ENCODE results near the gene FCGBP.
"Not testable (repeated sequence)": the region's sequence is repeated elsewhere in the genome, so short reads cannot be mapped to it uniquely, and the experiment has no call there.

The FCGBP gene

GRCh38 chr19:39934584-39935363, at the start of gene FCGBP:
Gene FCGBP, minus strand, starts transcription at chr19:39934634.
- no peak for DNase-seq

GRCh38 chr19:39983695-39984300, 49.4 kb upstream of the FCGBP start:
- DNase-seq: no peak

DNA sequence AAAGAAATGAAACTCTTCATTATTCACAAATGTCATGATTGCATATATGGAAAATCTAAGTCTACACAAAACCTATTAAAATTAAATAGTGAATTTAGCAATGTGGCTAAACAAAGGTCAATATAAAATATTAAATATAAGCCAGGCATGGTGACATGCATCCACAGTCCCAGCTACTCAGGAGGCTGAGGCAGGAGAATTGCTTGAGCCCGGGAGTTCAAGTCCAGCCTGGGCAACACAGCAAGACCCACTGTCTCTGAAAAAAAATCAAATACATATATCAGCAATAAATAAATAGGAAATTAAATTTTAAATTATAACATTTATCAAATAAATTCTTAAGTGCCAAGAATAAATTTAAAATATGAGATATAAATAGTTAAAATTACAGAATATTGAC, 48.4 kb upstream of the FCGBP start:
- no peak for DNase-seq

GRCh38 chr19:39974377-39975155, 40.1 kb upstream of the FCGBP start:
- no peak for DNase-seq

GRCh38 chr19:39971380-39972035, 37.1 kb upstream of the FCGBP start:
- peak; percentile 73 for DNase-seq

GRCh38 chr19:39970675-39971379, 36.4 kb upstream of the FCGBP start, which contains the start of gene PSMC4:
Gene PSMC4, plus strand, starts transcription at chr19:39971165. Its CDS starts 38 bp downstream, at chr19:39971203.
- peak; percentile 99 for DNase-seq

DNA sequence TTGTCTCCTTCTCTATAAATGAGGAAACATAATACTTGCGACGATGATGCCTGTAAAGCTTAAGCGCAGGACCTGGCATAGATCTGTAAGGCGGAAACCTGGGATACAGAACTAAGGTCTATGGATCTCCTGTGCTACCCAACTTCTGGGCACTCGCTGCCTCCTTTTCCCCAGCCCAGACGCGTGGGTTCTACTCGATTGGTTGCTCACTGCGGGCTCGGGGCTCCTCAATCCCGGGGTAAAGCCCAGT, 35.9 kb upstream of the FCGBP start:
- no peak for DNase-seq

GRCh38 chr19:39969681-39970424, 35.4 kb upstream of the FCGBP start:
- DNase-seq: no peak

DNA sequence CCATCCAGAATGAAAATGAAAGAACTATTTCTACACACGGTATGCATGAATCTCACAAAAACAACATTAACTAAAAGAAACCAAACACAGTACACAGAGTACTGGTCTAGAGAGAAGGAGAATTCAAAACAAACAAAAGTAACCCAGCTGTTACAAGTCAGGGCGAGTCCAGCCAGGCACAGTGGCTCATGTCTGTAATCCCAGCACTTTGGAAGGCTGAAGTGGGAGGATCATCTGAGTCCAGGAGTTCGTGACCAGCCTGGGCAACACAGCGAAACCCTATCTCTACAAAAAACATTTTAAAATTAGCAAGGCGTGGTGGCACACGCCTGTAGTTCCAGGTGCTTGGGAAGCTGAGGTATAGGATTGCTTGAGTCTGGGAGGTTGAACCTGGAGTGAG, 34.8 kb upstream of the FCGBP start:
- peak; percentile 32 for DNase-seq

- no peak for DNase-seq
Measured at GRCh38 chr19:39968789-39969188, 34.4 kb upstream of the FCGBP start.

DNA sequence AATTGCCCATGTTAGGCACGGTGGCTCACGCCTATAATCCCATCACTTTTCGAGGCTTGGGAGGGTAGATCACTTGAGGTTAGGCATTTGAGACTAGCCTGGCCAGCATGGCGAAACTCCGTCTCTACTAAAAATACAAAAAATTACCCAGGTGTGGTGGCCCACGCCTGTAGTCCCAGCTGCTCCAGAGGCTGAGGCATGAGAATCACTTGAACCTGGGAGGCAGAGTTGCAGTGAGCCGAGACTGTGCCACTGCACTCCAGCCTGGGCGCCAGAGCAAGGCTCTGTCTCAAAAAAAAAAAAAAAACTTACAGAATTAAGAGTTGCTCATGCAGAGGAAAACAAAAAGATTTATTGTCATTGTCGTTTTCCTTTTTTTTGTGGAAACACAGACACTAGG, 33.1 kb upstream of the FCGBP start:
- DNase-seq: no peak

- no peak for DNase-seq
Measured at GRCh38 chr19:39966617-39967016, 32.2 kb upstream of the FCGBP start.

DNA sequence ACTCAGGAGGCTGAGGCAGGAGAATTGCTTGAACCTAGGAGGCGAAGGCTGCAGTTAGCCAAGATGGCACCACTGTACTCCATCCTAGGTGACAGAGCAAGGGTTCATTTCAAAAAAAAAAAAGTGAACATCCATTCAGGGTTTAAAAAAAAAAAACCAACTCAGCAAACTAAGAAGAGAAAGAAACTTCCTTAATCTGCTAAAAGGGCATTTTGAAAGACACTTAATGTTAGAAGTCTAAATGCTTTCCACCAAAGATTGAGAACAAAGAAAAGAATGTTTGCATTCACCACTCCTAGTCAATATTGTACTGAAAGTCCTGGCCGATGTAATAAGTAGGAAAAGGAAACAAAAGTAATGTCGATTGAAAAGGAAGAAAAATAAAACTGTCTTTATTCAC, 29.5 kb upstream of the FCGBP start:
- DNase-seq: no peak

DNA sequence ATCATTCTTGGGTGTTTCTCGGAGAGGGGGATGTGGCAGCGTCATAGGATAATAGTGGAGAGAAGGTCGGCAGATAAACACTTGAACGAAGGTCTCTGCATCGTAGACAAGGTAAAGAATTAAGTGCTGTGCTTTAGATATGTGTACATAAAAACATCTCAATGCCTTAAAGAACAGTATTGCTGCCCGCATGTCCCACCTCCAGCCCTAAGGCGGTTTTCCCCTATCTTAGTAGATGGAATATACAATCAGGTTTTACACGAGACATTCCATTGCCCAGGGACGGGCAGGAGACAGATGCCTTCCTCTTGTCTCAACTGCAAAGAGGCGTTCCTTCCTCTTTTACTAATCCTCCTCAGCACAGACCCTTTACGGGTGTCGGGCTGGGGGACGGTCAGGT, 25.0 kb upstream of the FCGBP start:
- DNase-seq: not testable (repeated sequence)

DNA sequence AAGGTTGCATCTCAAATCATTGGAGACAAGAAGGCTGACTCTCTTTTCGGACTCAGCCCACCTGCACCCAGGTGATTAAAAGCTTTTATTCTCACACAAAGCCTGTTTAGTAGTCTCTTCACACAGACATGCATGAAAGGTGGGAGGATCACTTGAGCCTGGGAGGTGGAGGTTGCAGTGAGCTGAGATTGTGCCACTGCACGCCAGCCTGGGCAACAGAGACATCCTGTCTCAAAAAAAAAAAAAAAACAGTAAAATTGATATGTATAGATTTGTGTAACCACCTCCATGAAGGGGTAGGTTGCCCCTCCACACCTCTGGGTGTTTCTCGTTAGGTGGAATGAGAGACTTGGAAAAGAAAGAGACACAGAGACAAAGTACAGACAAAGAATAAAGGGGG, 24.5 kb upstream of the FCGBP start:
- DNase-seq: not testable (repeated sequence)

DNA sequence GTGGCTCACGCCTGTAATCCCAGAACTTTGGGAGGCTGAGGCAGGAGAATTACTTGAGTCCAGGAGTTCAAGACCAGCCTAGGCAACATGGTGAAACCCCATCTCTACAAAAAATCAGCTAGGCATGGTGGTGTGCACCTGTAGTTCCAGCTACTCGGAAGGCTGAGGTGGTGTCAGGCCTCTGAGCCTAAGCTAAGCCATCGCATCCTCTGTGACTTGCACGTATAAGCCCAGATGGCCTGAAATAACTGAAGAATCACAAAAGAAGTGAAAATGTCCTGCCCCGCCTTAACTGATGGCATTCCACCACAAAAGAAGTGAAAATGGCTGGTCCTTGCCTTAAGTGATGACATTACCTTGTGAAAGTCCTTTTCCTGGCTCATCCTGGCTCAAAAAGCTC, 23.5 kb upstream of the FCGBP start:
- DNase-seq: not testable (repeated sequence)

DNA sequence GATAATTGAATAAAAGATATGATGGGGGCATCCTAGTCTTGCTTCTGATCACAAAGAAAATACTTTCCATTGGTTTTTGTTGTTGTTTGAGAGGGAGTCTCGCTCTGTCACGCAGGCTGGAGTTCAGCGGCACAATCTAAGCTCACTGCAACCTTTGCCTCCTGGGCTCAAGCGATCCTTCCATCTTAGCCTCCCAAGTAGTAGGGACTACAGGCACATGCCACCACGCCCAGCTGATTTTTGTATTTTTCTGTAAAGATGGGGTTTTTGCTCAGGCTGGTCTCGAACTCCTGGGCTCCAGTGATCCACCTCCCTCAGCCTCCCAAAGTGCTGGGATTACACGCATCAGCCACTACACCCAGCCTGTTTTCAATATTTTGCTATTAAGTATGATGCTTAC, 19.5 kb upstream of the FCGBP start:
- no peak for DNase-seq

GRCh38 chr19:39951686-39952085, 17.3 kb upstream of the FCGBP start:
- DNase-seq: no peak

DNA sequence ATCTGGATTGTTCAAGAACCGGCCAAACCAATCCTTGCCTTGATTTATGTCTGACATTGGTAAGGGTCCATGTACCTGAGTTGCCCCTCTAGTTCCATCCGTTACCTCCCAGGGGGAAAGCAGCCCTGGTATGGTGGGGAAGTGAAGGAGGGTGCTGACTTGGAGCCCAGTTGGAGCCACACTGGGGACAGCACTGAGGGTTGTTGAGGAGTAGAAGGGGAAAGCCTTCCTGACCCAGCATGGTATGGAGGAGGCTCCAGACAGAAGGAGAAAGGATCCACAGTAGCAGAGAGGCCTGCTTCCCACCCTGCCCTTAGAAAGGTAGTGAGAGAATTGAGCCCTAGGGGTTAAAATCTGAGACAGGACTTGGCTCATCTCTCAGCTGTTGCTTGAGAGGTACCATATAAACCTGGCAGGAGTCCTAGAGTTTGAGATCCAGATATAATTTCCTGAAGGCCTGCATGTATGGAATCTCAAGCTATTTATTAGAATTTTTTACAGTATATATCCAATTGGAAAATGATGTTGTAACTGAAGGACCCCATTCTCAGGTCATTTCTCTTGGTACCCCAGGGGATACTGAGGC, 16.7 kb upstream of the FCGBP start:
- DNase-seq: no peak

DNA sequence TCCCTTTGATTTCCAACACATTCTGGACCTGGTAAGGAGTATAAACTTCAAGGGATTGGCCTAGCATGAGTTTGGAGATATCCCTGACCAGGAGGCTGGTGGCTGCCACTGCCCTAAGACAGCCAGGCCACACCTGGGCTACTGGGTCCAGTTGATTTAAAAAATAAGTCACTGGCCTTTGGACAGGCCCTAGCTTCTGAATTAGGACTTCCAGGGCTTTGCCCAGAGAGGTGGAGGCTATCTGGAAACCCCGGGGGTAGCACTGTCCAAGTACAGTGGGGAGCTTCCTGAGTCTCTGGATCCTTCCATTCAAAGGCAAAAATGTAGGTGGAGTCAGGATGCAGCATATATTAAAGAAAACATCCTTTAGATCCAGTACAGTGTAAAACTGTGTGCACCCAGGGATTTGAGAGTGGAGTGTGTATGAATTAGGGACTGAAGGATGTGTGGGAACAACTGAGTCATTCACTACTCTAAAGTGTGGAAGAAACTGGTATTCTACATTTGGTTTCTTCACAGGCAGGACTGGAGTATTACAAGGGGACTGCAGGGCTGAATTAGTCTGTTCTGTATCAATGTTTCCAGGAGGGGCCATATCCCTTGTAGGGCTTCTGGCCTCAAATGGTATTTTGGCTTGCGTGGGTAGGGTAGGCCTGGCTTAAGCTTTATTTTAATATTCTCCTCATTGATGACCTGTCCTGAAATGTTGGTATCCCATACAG, 14.8 kb upstream of the FCGBP start:
- DNase-seq: no peak

GRCh38 chr19:39946532-39946931, 12.1 kb upstream of the FCGBP start:
- DNase-seq: no peak

Measured in hematopoietic multipotent progenitor cell treated with erythropoietin and hydrocortisone succinate and interleukin-3 and kit ligand, for 8 days (in vitro differentiated cells).